OCI-LY1 (cell line): ENCODE measurements around the gene ENPP3.

ENCODE experiments used
- H2AFZ ChIP-seq: fragments of 200-600 bp; sonication (generic), shearing (Covaris generic); 2 replicates; pipeline ENCODE4 v1.6.0; 2014; ENCODE audit warnings: antibody characterized with exemption, mild to moderate bottlenecking, low read length
- H3F3A ChIP-seq: fragments of 200-600 bp; sonication (generic), shearing (Covaris generic); 2 replicates; pipeline ENCODE4 v1.6.0; 2014; ENCODE audit warnings: mild to moderate bottlenecking, antibody characterized with exemption, low read length, moderate library complexity; ENCODE audit not compliant: insufficient read depth
- H3K27ac ChIP-seq: fragments of 200-600 bp; sonication (generic); 2 replicates; pipeline ENCODE4 v1.5.1; 2014; ENCODE audit warnings: low read length, mixed run types, mild to moderate bottlenecking, low read depth; ENCODE audit not compliant: poor library complexity, severe bottlenecking
- H3K27me3 ChIP-seq: fragments of 200-600 bp; sonication (generic); 2 replicates; pipeline ENCODE4 v1.6.0; 2014; ENCODE audit warnings: antibody characterized with exemption, mild to moderate bottlenecking, low read length, moderate library complexity; ENCODE audit not compliant: insufficient read depth
- H3K36me3 ChIP-seq: fragments of 200-600 bp; sonication (generic); 2 replicates; pipeline ENCODE4 v1.6.1; 2014; ENCODE audit warnings: mild to moderate bottlenecking, antibody characterized with exemption, low read length, moderate library complexity, mixed read lengths; ENCODE audit not compliant: insufficient read depth
- H3K4me1 ChIP-seq: fragments of 200-600 bp; sonication (generic); 2 replicates; pipeline ENCODE4 v1.5.1; 2014; ENCODE audit warnings: mild to moderate bottlenecking, low read length, moderate library complexity; ENCODE audit not compliant: insufficient read depth, severe bottlenecking
- H3K4me2 ChIP-seq: fragments of 200-600 bp; sonication (generic), shearing (Covaris generic); 2 replicates; pipeline ENCODE4 v1.6.1; 2014; ENCODE audit warnings: low read length
- H3K4me3 ChIP-seq: fragments of 200-600 bp; sonication (generic); 2 replicates; pipeline ENCODE4 v1.5.1; 2014; ENCODE audit warnings: low read length, low read depth, mild to moderate bottlenecking, mixed read lengths; ENCODE audit not compliant: poor library complexity, severe bottlenecking
- H3K79me2 ChIP-seq: fragments of 200-600 bp; shearing (Covaris generic); 2 replicates; pipeline ENCODE4 v1.6.1; 2016; ENCODE audit warnings: mixed run types, low read length, mixed read lengths; ENCODE audit not compliant: insufficient read depth
- H3K9ac ChIP-seq: fragments of 200-600 bp; sonication (generic), shearing (Covaris generic); 2 replicates; pipeline ENCODE4 v1.6.1; 2014; ENCODE audit warnings: mild to moderate bottlenecking, low read length, mixed read lengths
- H3K9me2 ChIP-seq: fragments of 200-600 bp; sonication (generic), shearing (Covaris generic); 2 replicates; pipeline ENCODE4 v1.6.1; 2014; ENCODE audit warnings: low read depth, mild to moderate bottlenecking, low read length, mixed read lengths
- H3K9me3 ChIP-seq: fragments of 200-600 bp; shearing (Covaris generic); 2 replicates; pipeline ENCODE4 v1.6.1; 2014; ENCODE audit warnings: low read length, mixed read lengths
- H4K20me1 ChIP-seq: fragments of 200-600 bp; sonication (generic), shearing (Covaris generic); 2 replicates; pipeline ENCODE4 v1.6.0; 2016; ENCODE audit warnings: mild to moderate bottlenecking, low read length; ENCODE audit not compliant: insufficient read depth
- CTCF ChIP-seq: fragments of 200-600 bp; sonication (generic), shearing (Covaris generic); IDR thresholded peaks from 2 replicates; pipeline ENCODE4 v1.5.1; 2017; ENCODE audit warnings: mild to moderate bottlenecking, antibody characterized with exemption, low read length, moderate library complexity, mixed read lengths
- EZH2 ChIP-seq: fragments of 200-600 bp; sonication (generic), shearing (Covaris generic); IDR thresholded peaks from 2 replicates; pipeline ENCODE4 v1.8.0; 2017; ENCODE audit warnings: borderline replicate concordance, mixed run types, mild to moderate bottlenecking, antibody characterized with exemption, low read length, moderate library complexity, mixed read lengths

ENPP3 gene

DNA sequence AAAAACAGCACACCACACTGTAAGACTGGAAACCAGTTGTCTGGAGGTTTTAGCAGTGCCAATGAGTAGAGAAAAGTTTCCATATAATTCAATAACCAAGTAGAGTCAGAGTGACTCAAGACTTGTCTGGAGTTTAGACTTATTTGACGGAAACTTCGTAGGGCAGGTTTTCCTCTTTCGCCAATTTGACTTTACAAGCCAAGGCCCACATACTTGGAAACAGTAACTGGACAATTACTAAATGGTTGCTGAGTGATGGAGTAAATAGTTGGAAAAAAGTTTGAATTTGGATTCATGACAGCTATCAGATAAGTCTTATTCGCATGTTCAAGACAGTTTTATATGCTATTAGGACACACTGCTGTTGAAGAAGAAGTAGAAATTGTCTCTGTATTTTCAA lies 121.8 kb downstream of the ENPP3 start:
- Histone ChIP-seq H3K9me3 (no peaks in the 10 kb centered on the region), H2AFZ (no peak overlapping the region), H3K9ac (no peak overlapping the region), H3K27me3 (no peaks in the 10 kb centered on the region), H3K9me2 (no peaks in the 10 kb centered on the region), H4K20me1 (no peaks in the 10 kb centered on the region), H3K36me3 (no peaks in the 10 kb centered on the region), H3F3A (no peaks in the 10 kb centered on the region), H3K27ac (no peak overlapping the region), H3K4me2 (no peak overlapping the region), H3K79me2 (no peaks in the 10 kb centered on the region), H3K4me3 (no peak overlapping the region), H3K4me1 (no peaks in the 10 kb centered on the region)
- TF ChIP-seq CTCF (no peak), EZH2 (no peak)

DNA sequence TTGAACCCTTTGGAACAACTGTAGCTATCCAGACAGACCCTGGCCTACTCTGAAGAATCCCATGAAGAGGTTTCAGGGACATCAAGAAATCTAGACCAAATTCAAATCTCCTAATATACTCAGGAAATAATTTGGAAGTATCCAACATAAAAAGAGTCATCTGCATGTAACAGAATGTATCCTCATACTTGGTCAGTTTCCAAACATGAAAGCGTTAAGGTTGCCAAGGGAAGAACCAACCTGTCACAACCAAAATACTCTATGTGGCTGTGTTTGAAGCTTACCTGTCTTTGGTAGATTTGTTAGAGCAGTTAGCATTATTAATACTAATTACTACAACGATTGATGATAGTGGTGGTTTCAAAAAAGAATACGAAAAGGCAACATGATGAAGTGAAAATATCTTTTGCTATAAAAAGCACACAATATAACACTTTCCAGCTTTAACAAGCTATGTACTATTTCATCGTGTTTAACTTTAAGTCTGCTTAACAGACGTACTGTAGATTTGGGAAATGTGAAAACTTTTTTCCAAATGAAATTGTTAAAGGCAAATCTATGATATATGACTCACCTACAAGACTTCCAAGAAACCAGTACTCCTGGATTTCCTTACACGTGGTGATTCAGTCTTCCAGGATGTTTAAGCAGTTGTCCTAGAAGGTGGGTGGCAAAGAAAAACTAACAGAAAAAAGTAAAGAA lies 124.1 kb downstream of the ENPP3 start:
- H3K36me3 ChIP-seq: no peaks in the 10 kb centered on the region
- no peak overlapping the region for H2AFZ ChIP-seq
- no peaks in the 10 kb centered on the region for H3K4me1 ChIP-seq
- no peak overlapping the region for H3K27ac ChIP-seq
- H3K9me2 ChIP-seq: no peaks in the 10 kb centered on the region
- H3K79me2 ChIP-seq: no peaks in the 10 kb centered on the region
- H3K27me3 ChIP-seq: no peaks in the 10 kb centered on the region
- H3K9ac ChIP-seq: no peak overlapping the region
- H3F3A ChIP-seq: no peaks in the 10 kb centered on the region
- no peak overlapping the region for H3K4me3 ChIP-seq
- TF ChIP-seq CTCF: no peak
- no peak for TF ChIP-seq EZH2
- no peaks in the 10 kb centered on the region for H4K20me1 ChIP-seq
- no peak overlapping the region for H3K4me2 ChIP-seq
- H3K9me3 ChIP-seq: no peaks in the 10 kb centered on the region

- TF ChIP-seq CTCF: no peak
- Histone ChIP-seq H3K9me3 (no peaks in the 10 kb centered on the region), H3K9me2 (no peaks in the 10 kb centered on the region), H3K4me1 (no peaks in the 10 kb centered on the region), H3K4me3 (no peak overlapping the region), H3F3A (no peaks in the 10 kb centered on the region), H3K79me2 (no peaks in the 10 kb centered on the region), H4K20me1 (no peaks in the 10 kb centered on the region), H3K36me3 (no peaks in the 10 kb centered on the region), H3K9ac (no peak overlapping the region), H3K4me2 (no peak overlapping the region), H2AFZ (no peak overlapping the region), H3K27me3 (no peaks in the 10 kb centered on the region), H3K27ac (no peak overlapping the region)
Observed at GRCh38 chr6:131761762-131762067, 124.6 kb downstream of the ENPP3 start.
